H1 (cell line): ENCODE data around the gene GNG13. TPM values are rescaled to one million over a fixed set of nuclear protein-coding genes. Genes with fewer than 3 reads are reported as not detected.

Experiments
- CTCF ChIA-PET: fragments of 300-600 bp; sonication (Branson Sonifier 250); formaldehyde crosslinking; loops from one replicate; lab custom pipeline; 2021; ENCODE audit not compliant: partially characterized antibody; lab: Charles Lee
- POLR2A ChIA-PET: fragments of 300-600 bp; sonication (Branson Sonifier 250); formaldehyde crosslinking; loops from one replicate; lab custom pipeline; 2021; ENCODE audit warnings: inconsistent platforms; ENCODE audit not compliant: partially characterized antibody; lab: Charles Lee
- DNase-seq, 2 experiments: peaks; one replicate each; pipeline versions ENCODE4 v3.0.0 to v3.0.0-alpha.2; 2010 to 2022; ENCODE audit warnings: low spot score in 2 of 2, low read depth in 1 of 2, mixed read lengths in 1 of 2
- FAIRE-seq: peaks from 2 replicates; lab custom pipeline; 2011; peaks lifted over from hg19 to GRCh38; lab: Jason Lieb, UNC
- H2AFZ ChIP-seq: 2 replicates; pipeline ENCODE4 v1.8.1; 2012; ENCODE audit warnings: low read length, inconsistent platforms
- H2AK5ac ChIP-seq: 2 replicates; pipeline ENCODE4 v1.6.1; 2013; ENCODE audit warnings: low read depth, low read length
- H2BK120ac ChIP-seq: replicated peaks from 2 replicates; pipeline ENCODE3; 2013; ENCODE audit warnings: low read depth, low read length, inconsistent platforms
- H2BK12ac ChIP-seq: 2 replicates; pipeline ENCODE4 v1.6.1; 2013; ENCODE audit warnings: low read depth, low read length
- H2BK15ac ChIP-seq: 2 replicates; pipeline ENCODE4 v1.6.1; 2013; ENCODE audit warnings: low read length
- H2BK20ac ChIP-seq: 2 replicates; pipeline ENCODE4 v1.6.1; 2013; ENCODE audit warnings: low read length
- H2BK5ac ChIP-seq: 2 replicates; pipeline ENCODE4 v1.6.1; 2013; ENCODE audit warnings: low read depth, low read length
- H3K14ac ChIP-seq: 2 replicates; pipeline ENCODE4 v1.6.1; 2013; ENCODE audit warnings: inconsistent platforms; ENCODE audit not compliant: insufficient read length
- H3K18ac ChIP-seq: 2 replicates; pipeline ENCODE4 v1.6.1; 2013; ENCODE audit warnings: low read length; ENCODE audit errors: extremely low read depth
- H3K23ac ChIP-seq: 2 replicates; pipeline ENCODE4 v1.6.1; 2013; ENCODE audit warnings: inconsistent platforms; ENCODE audit not compliant: insufficient read length
- H3K23me2 ChIP-seq: 2 replicates; pipeline ENCODE4 v1.6.1; 2013; ENCODE audit warnings: low read depth, low read length
- H3K27ac ChIP-seq: 2 replicates; pipeline ENCODE4 v1.6.1; 2011; ENCODE audit warnings: low read depth, low read length, inconsistent platforms
- H3K27me3 ChIP-seq, 4 experiments: replicated peaks in 1 of 4; 1 replicate in 1 of 4; 2 replicates in 3 of 4; pipeline versions ENCODE4 v1.6.1 to v1.8.1; 2011 to 2013; ENCODE audit warnings: low read length in 3 of 4, mild to moderate bottlenecking in 3 of 4, inconsistent platforms in 2 of 4, mixed read lengths in 2 of 4, moderate library complexity in 1 of 4; ENCODE audit not compliant: control insufficient read depth in 3 of 4, insufficient read depth in 3 of 4; ENCODE audit errors: extremely low read depth in 1 of 4
- H3K36me3 ChIP-seq, 4 experiments: 2 replicates each; pipeline versions ENCODE4 v1.6.1 to v1.8.1; 2011 to 2013; ENCODE audit warnings: mild to moderate bottlenecking in 4 of 4, low read length in 3 of 4, moderate library complexity in 2 of 4, control low read depth in 1 of 4, inconsistent platforms in 1 of 4; ENCODE audit not compliant: insufficient read depth in 4 of 4, control insufficient read depth in 2 of 4
- H3K4ac ChIP-seq: replicated peaks from 2 replicates; pipeline ENCODE3; 2013; ENCODE audit warnings: low read length, low read depth, mixed read lengths, inconsistent platforms; ENCODE audit not compliant: insufficient read length
- H3K4me1 ChIP-seq, 4 experiments: replicated peaks in 1 of 4; 1 replicate in 1 of 4; 2 replicates in 3 of 4; pipeline versions ENCODE4 v1.6.1 to v1.8.1; 2011 to 2013; ENCODE audit warnings: low read length in 3 of 4, inconsistent platforms in 2 of 4, mixed read lengths in 1 of 4; ENCODE audit not compliant: insufficient read depth in 4 of 4, control insufficient read depth in 3 of 4
- H3K4me2 ChIP-seq, 2 experiments: 2 replicates each; pipeline versions ENCODE4 v1.6.1 to v1.8.1; 2011 to 2013; ENCODE audit warnings: low read depth in 2 of 2, low read length in 2 of 2, control low read depth in 1 of 2, inconsistent platforms in 1 of 2, mild to moderate bottlenecking in 1 of 2; ENCODE audit not compliant: insufficient read depth in 1 of 2
- H3K4me3 ChIP-seq, 4 experiments: fragments of 200-600, 300-600 bp in 1 of 4; sonication (generic), shearing (Covaris generic), sonication (Bioruptor Twin) in 1 of 4; 2 replicates each; pipeline versions ENCODE4 v1.5.1 to v1.8.1; 2011 to 2016; ENCODE audit warnings: low read length in 4 of 4, low read depth in 3 of 4, control low read depth in 2 of 4, inconsistent platforms in 2 of 4, mild to moderate bottlenecking in 2 of 4, mixed read lengths in 1 of 4, moderate library complexity in 1 of 4; ENCODE audit not compliant: insufficient read depth in 2 of 4; ENCODE audit errors: extremely low read depth in 1 of 4
- H3K56ac ChIP-seq: replicated peaks from 2 replicates; pipeline ENCODE3; 2013; ENCODE audit warnings: low read depth, mild to moderate bottlenecking, mixed read lengths, low read length, inconsistent platforms; ENCODE audit not compliant: insufficient read length
- H3K79me1 ChIP-seq: 2 replicates; pipeline ENCODE4 v1.6.1; 2013; ENCODE audit warnings: low read depth, low read length, control low read depth
- H3K79me2 ChIP-seq, 2 experiments: 2 replicates each; pipeline versions ENCODE4 v1.6.1 to v1.8.1; 2012 to 2013; ENCODE audit warnings: low read length in 2 of 2, mild to moderate bottlenecking in 2 of 2, inconsistent platforms in 1 of 2; ENCODE audit not compliant: insufficient read depth in 2 of 2, control insufficient read depth in 1 of 2
- H3K9ac ChIP-seq, 4 experiments: replicated peaks in 1 of 4; 1 replicate in 1 of 4; 2 replicates in 3 of 4; pipeline versions ENCODE4 v1.6.1 to v1.8.1; 2011 to 2013; ENCODE audit warnings: low read depth in 3 of 4, low read length in 3 of 4, control low read depth in 2 of 4, mild to moderate bottlenecking in 2 of 4, moderate library complexity in 2 of 4, inconsistent platforms in 1 of 4; ENCODE audit errors: extremely low read depth in 1 of 4
- H3K9me3 ChIP-seq, 2 experiments: 2 replicates each; pipeline versions ENCODE4 v1.6.1 to v1.8.1; 2012 to 2013; ENCODE audit warnings: mild to moderate bottlenecking in 2 of 2, moderate library complexity in 2 of 2, control low read depth in 1 of 2, inconsistent platforms in 1 of 2, low read depth in 1 of 2, low read length in 1 of 2, mixed read lengths in 1 of 2; ENCODE audit not compliant: insufficient read depth in 2 of 2
- H4K20me1 ChIP-seq, 2 experiments: replicated peaks in 1 of 2; 2 replicates each; pipeline versions ENCODE3 to v1.8.1; 2011 to 2013; ENCODE audit warnings: inconsistent platforms in 2 of 2, low read length in 2 of 2, mild to moderate bottlenecking in 1 of 2; ENCODE audit not compliant: insufficient read depth in 2 of 2, control insufficient read depth in 1 of 2
- H4K5ac ChIP-seq: 2 replicates; pipeline ENCODE4 v1.6.1; 2013; ENCODE audit warnings: low read length, low read depth, mixed read lengths, inconsistent platforms; ENCODE audit not compliant: insufficient read length
- H4K8ac ChIP-seq: 2 replicates; pipeline ENCODE4 v1.8.0; 2013; ENCODE audit warnings: mild to moderate bottlenecking, moderate library complexity, low read length, inconsistent platforms; ENCODE audit not compliant: insufficient read depth; ENCODE audit errors: extremely low read depth
- H4K91ac ChIP-seq: replicated peaks from 2 replicates; pipeline ENCODE3; 2013; ENCODE audit warnings: low read length, mixed read lengths, inconsistent platforms; ENCODE audit not compliant: insufficient read length
- JUND ChIP-seq: IDR thresholded peaks from 2 replicates; pipeline ENCODE4 v1.6.1; 2011; ENCODE audit warnings: mild to moderate bottlenecking, improper control_type of control experiment, low read length
- NANOG ChIP-seq: IDR thresholded peaks from 2 replicates; pipeline ENCODE4 v1.6.1; 2011; ENCODE audit warnings: low read length, low read depth, mild to moderate bottlenecking, inconsistent platforms; ENCODE audit not compliant: insufficient read depth, poor library complexity, severe bottlenecking
- PHF8 ChIP-seq: fragments of 200-600 bp; sonication (generic); conservative IDR thresholded peaks from 2 replicates; pipeline ENCODE4 v1.7.1; 2012; ENCODE audit warnings: low read depth, mild to moderate bottlenecking, inconsistent platforms, low read length, moderate library complexity
- SAP30 ChIP-seq: fragments of 300-600 bp; sonication (generic); IDR thresholded peaks from 2 replicates; pipeline ENCODE4 v1.7.1; 2012; ENCODE audit warnings: low read length, moderate library complexity, mild to moderate bottlenecking, inconsistent platforms; ENCODE audit not compliant: insufficient read depth, insufficient replicate concordance
- WGBS, 2 experiments: shearing (Covaris generic) in 1 of 2; methylation state at CpG; one replicate each; pipeline versions ENCODE4 v1.1.6 to v1.1.7; 2013 to 2015; ENCODE audit warnings: low lambda C conversion rate in 2 of 2, mixed read lengths in 2 of 2, inconsistent platforms in 1 of 2, low coverage in 1 of 2, missing lambda C conversion rate in 1 of 2; ENCODE audit not compliant: insufficient replicate concordance in 2 of 2, insufficient coverage in 1 of 2, insufficient read length in 1 of 2; ENCODE audit errors: extremely low coverage in 1 of 2, missing lambda C conversion rate in 1 of 2; 5-methylcytosine and 5-hydroxymethylcytosine counted together
- polyA plus RNA-seq, 7 experiments: library from polyadenylated mRNA; depleted of rRNA in 3 of 7; stranded (reverse) in 5 of 7; unstranded in 2 of 7; fragments of >200 nt in 5 of 7; fragments of 200-250 nt in 2 of 7; gene quantifications; 1 replicate in 5 of 7; 2 replicates in 1 of 7; 4 replicates in 1 of 7; pipeline versions ENCODE4 v1.2.1 to v1.2.3, GENCODE V29; 2011 to 2013; ENCODE audit warnings: missing spikeins in 2 of 7, mixed read lengths in 2 of 7
- total RNA-seq: library from RNA; stranded (reverse); fragmentation: NEBNext Ultra II Directional; extraction: Animal tissue kit (Norgen Biotek cat#: 25700); gene quantifications from 2 replicates; pipeline ENCODE4 v1.2.1, GENCODE V29; 2021

Gene GNG13
- total and polyA plus RNA-seq, 2 of the 8 experiments (the other 6 are each of a cell fraction or from before 2014, with no cell fraction given), result not detected

- Histone ChIP-seq H3K4me3 (no peak overlapping the region), H2BK20ac (no peak overlapping the region), H2AK5ac (no peak overlapping the region), H2BK12ac (no peak overlapping the region), H3K79me1 (no peaks in the 10 kb centered on the region), H2BK15ac (no peak overlapping the region), H3K4ac (no peak overlapping the region), H3K27ac (no peak overlapping the region), H4K91ac (no peak overlapping the region), H2BK5ac (no peak overlapping the region), H4K20me1 (no peaks in the 10 kb centered on the region), H3K9me3 (peaks cover 15 to 61% of the 10 kb centered on the region in 2 experiments; a peak in 3 of 4 replicates), H3K79me2 (no peaks in the 10 kb centered on the region), H4K5ac (no peak overlapping the region), H3K27me3 (no peaks in the 10 kb centered on the region), H3K36me3 (no peaks in the 10 kb centered on the region), H3K18ac (no peak overlapping the region), H3K23me2 (no peaks in the 10 kb centered on the region), H3K14ac (no peak overlapping the region), H3K56ac (no peak overlapping the region), H3K4me2 (no peak overlapping the region), H3K4me1 (no peaks in the 10 kb centered on the region; a peak in 1 of 7 replicates), H2AFZ (no peak overlapping the region), H4K8ac (no peak overlapping the region), H3K23ac (no peak overlapping the region), H2BK120ac (no peak overlapping the region), H3K9ac (no peak overlapping the region)
- DNase-seq, result no peak
- FAIRE-seq, result no peak
- POLR2A ChIA-PET, result interaction anchor here (0.6 kb wide), 1 partner anchor 22 kb away, joined by 3 read pairs; no protein-coding TSS in a partner anchor
- 89% methylated on average over 14 of the region's 14 CpGs; no CpG with 5 or more reads in 1 of the 2 experiments for WGBS, 2 experiments
- CTCF ChIA-PET, result no interaction called here
- TF ChIP-seq PHF8, result no peak
- no peak for TF ChIP-seq JUND
- TF ChIP-seq NANOG, result no peak
- no peak for TF ChIP-seq SAP30
- TF ChIP-seq, all 59 proteins: peak for 0
Measured at GRCh38 chr16:838741-839140, 38.2 kb upstream of the GNG13 start.
